Chondrocyte (in vitro differentiated cells): ENCODE measurements around the gene CSNK1A1. TPM values are rescaled to one million over a fixed set of nuclear protein-coding genes. Genes with fewer than 3 reads are reported as not detected.

ENCODE experiments used
- DNase-seq: peaks from one replicate; pipeline ENCODE4 v3.0.0; 2021; ENCODE audit warnings: mixed read lengths, low spot score
- H3K27ac Mint-ChIP-seq: one replicate; pipeline ENCODE4 v1.8.0; 2021; ENCODE audit warnings: mild to moderate bottlenecking, moderate library complexity, mixed read lengths; ENCODE audit not compliant: unreplicated experiment
- H3K27me3 Mint-ChIP-seq: 2 replicates; pipeline ENCODE4 v1.8.0; 2021; ENCODE audit warnings: low read depth, mixed read lengths
- H3K36me3 Mint-ChIP-seq: 2 replicates; pipeline ENCODE4 v1.8.0; 2021; ENCODE audit warnings: low read depth, mixed read lengths
- H3K4me1 Mint-ChIP-seq: 2 replicates; pipeline ENCODE4 v1.8.0; 2021; ENCODE audit warnings: low read depth, mild to moderate bottlenecking, mixed read lengths
- H3K4me3 Mint-ChIP-seq: one replicate; pipeline ENCODE4 v1.8.0; 2021; ENCODE audit warnings: mild to moderate bottlenecking, moderate library complexity, mixed read lengths; ENCODE audit not compliant: unreplicated experiment
- H3K9me3 Mint-ChIP-seq: 2 replicates; pipeline ENCODE4 v1.8.0; 2021; ENCODE audit warnings: low read depth, mixed read lengths
- CTCF ChIP-seq: fragments of 200-600 bp; sonication (generic); IDR thresholded peaks from 2 replicates; pipeline ENCODE4 v1.5.0; 2021; ENCODE audit warnings: antibody characterized with exemption, mild to moderate bottlenecking, moderate library complexity
- total RNA-seq: library from RNA; stranded (reverse); gene quantifications from 3 replicates; pipeline ENCODE4 v1.2.1, GENCODE V29; 2021

Gene CSNK1A1
- total RNA-seq, 1 donor from 2014 or later: 214 TPM

- DNase-seq: no peak
- Mint-ChIP-seq H3K36me3 (peaks cover 13% of the 10 kb centered on the region), H3K4me1 (peaks cover 51% of the 10 kb centered on the region), H3K4me3 (no peak overlapping the region), H3K27ac (no peak overlapping the region), H3K27me3 (no peaks in the 10 kb centered on the region), H3K9me3 (no peaks in the 10 kb centered on the region)
- TF ChIP-seq CTCF: no peak
Observed at GRCh38 chr5:149532413-149532812, 18.8 kb downstream of the CSNK1A1 start.

- no peak for TF ChIP-seq CTCF
- Mint-ChIP-seq H3K4me1 (peaks cover 60% of the 10 kb centered on the region), H3K9me3 (no peaks in the 10 kb centered on the region), H3K36me3 (peaks cover 6% of the 10 kb centered on the region), H3K27me3 (no peaks in the 10 kb centered on the region), H3K27ac (peak overlapping the region; percentile 34), H3K4me3 (no peak overlapping the region)
- no peak for DNase-seq
Observed at GRCh38 chr5:149529463-149529862, 21.8 kb downstream of the CSNK1A1 start.

GRCh38 chr5:149528281-149529060, 22.8 kb downstream of the CSNK1A1 start:
- peak overlapping the region; percentile 13 for H3K27ac Mint-ChIP-seq
- no peaks in the 10 kb centered on the region for H3K9me3 Mint-ChIP-seq
- H3K27me3 Mint-ChIP-seq: no peaks in the 10 kb centered on the region
- H3K36me3 Mint-ChIP-seq: peaks cover 9% of the 10 kb centered on the region
- no peak overlapping the region for H3K4me3 Mint-ChIP-seq
- peaks cover 61% of the 10 kb centered on the region for H3K4me1 Mint-ChIP-seq
- no peak for TF ChIP-seq CTCF
- DNase-seq: no peak

- DNase-seq: no peak
- TF ChIP-seq CTCF: no peak
- Mint-ChIP-seq H3K4me3 (no peak overlapping the region), H3K27ac (peak overlapping the region; percentile 32), H3K36me3 (peaks cover 10% of the 10 kb centered on the region), H3K9me3 (no peaks in the 10 kb centered on the region), H3K27me3 (no peaks in the 10 kb centered on the region), H3K4me1 (peaks cover 60% of the 10 kb centered on the region)
Observed at GRCh38 chr5:149526845-149527590, 24.2 kb downstream of the CSNK1A1 start.
